HCT116 (cell line): ENCODE measurements around the gene MAPK1IP1L. TPM values are rescaled to one million over a fixed set of nuclear protein-coding genes. Genes with fewer than 3 reads are reported as not detected.

Experiments
- ATAC-seq: fragments of 200-7000 bp; cut with Tn5 transposase; 2 replicates; pipeline ENCODE4 v1.9.1; 2020; ENCODE audit warnings: mild to moderate bottlenecking, moderate library complexity
- BruUV-seq: library from RNA; stranded (reverse); fragments of 400-500 nt; replicated peaks from 2 replicates; lab custom pipeline; 2021; lab: Mats Ljungman, UMichigan
- CTCF ChIA-PET: fragments of 300-600 bp; sonication (Branson Sonifier 250); formaldehyde crosslinking; loops from one replicate; lab custom pipeline; 2021; ENCODE audit warnings: antibody characterized with exemption; lab: Charles Lee
- POLR2A ChIA-PET: fragments of 300-600, 350-600 bp; sonication (Branson Sonifier 250); formaldehyde crosslinking; loops from one replicate; lab custom pipeline; 2021; ENCODE audit warnings: antibody characterized with exemption; lab: Charles Lee
- RAD21 ChIA-PET, 2 experiments: fragments of 300-600 bp; sonication (Branson Sonifier 250); formaldehyde crosslinking; loops; one replicate each; lab custom pipeline; 2023; ENCODE audit warnings: low total read pairs in 2 of 2; ENCODE audit not compliant: uncharacterized antibody in 2 of 2, unreplicated experiment in 2 of 2, low non-redundant PET in 1 of 2; lab: Charles Lee
- DNase-seq: peaks from one replicate; pipeline ENCODE4 v3.0.0-alpha.2; 2010; ENCODE audit warnings: low read depth, low spot score
- H2AFZ ChIP-seq: fragments of 200-600 bp; shearing (Covaris generic), sonication (generic); 2 replicates; pipeline ENCODE4 v1.6.1; 2017; ENCODE audit warnings: low read depth, mixed run types, mixed read lengths, antibody characterized with exemption, low read length; ENCODE audit not compliant: poor library complexity, severe bottlenecking
- H3K27ac ChIP-seq: 2 replicates; pipeline ENCODE4 v1.5.1; 2012; ENCODE audit warnings: low read depth, low read length
- H3K27me3 ChIP-seq: fragments of 200-600 bp; sonication (generic); 2 replicates; pipeline ENCODE4 v1.6.1; 2016; ENCODE audit warnings: mixed run types, low read length, mixed read lengths; ENCODE audit not compliant: insufficient read depth
- H3K36me3 ChIP-seq, 2 experiments: fragments of 200-500 bp in 1 of 2; fragments of 200-600 bp in 1 of 2; sonication (Bioruptor generic) in 1 of 2; sonication (generic) in 1 of 2; 2 replicates each; pipeline versions ENCODE4 v1.5.1 to v1.6.1; 2014 to 2016; ENCODE audit warnings: low read length in 2 of 2, inconsistent platforms in 1 of 2, mixed read lengths in 1 of 2, mixed run types in 1 of 2; ENCODE audit not compliant: insufficient read depth in 2 of 2, control insufficient read depth in 1 of 2
- H3K4me1 ChIP-seq, 2 experiments: fragments of 200-600 bp in 1 of 2; sonication (generic) in 1 of 2; 2 replicates each; pipeline versions ENCODE4 v1.5.1 to v1.6.1; 2012 to 2017; ENCODE audit warnings: low read length in 2 of 2, inconsistent platforms in 1 of 2, mild to moderate bottlenecking in 1 of 2, mixed read lengths in 1 of 2, mixed run types in 1 of 2, moderate library complexity in 1 of 2; ENCODE audit not compliant: insufficient read depth in 2 of 2, control insufficient read depth in 1 of 2
- H3K4me2 ChIP-seq: fragments of 200-600 bp; sonication (generic); 2 replicates; pipeline ENCODE4 v1.6.1; 2017; ENCODE audit warnings: mixed run types, low read length, mixed read lengths
- H3K4me3 ChIP-seq, 2 experiments: fragments of 200-600 bp in 1 of 2; sonication (generic) in 1 of 2; replicated peaks in 1 of 2; 2 replicates each; pipeline ENCODE4 v1.5.1; 2011 to 2016; ENCODE audit warnings: low read length in 2 of 2, control low read depth in 1 of 2, low read depth in 1 of 2, mild to moderate bottlenecking in 1 of 2, mixed read lengths in 1 of 2, mixed run types in 1 of 2
- H3K79me2 ChIP-seq: fragments of 200-600 bp; sonication (generic); 2 replicates; pipeline ENCODE4 v1.6.1; 2017; ENCODE audit warnings: mild to moderate bottlenecking, mixed run types, low read length, moderate library complexity, mixed read lengths; ENCODE audit not compliant: insufficient read depth
- H3K9ac ChIP-seq: fragments of 200-600 bp; sonication (generic); 2 replicates; pipeline ENCODE4 v1.6.1; 2016; ENCODE audit warnings: low read length, mixed read lengths
- H3K9me2 ChIP-seq: fragments of 200-600 bp; sonication (generic), shearing (Covaris generic); 2 replicates; pipeline ENCODE4 v1.6.1; 2017; ENCODE audit warnings: mixed run types, mild to moderate bottlenecking, moderate library complexity; ENCODE audit not compliant: insufficient read depth
- H3K9me3 ChIP-seq, 2 experiments: fragments of 200-500 bp in 1 of 2; fragments of 200-600 bp in 1 of 2; sonication (Bioruptor generic) in 1 of 2; sonication (generic) in 1 of 2; 2 replicates each; pipeline ENCODE4 v1.6.1; 2014 to 2017; ENCODE audit warnings: low read length in 2 of 2, mixed read lengths in 2 of 2, inconsistent platforms in 1 of 2, low read depth in 1 of 2, mild to moderate bottlenecking in 1 of 2, mixed run types in 1 of 2, moderate library complexity in 1 of 2; ENCODE audit not compliant: control insufficient read depth in 1 of 2, insufficient read depth in 1 of 2
- H4K20me1 ChIP-seq: fragments of 200-600 bp; sonication (generic), shearing (Covaris generic); 2 replicates; pipeline ENCODE4 v1.6.1; 2017; ENCODE audit warnings: mixed run types, mild to moderate bottlenecking, moderate library complexity; ENCODE audit not compliant: insufficient read depth
- CBX3 ChIP-seq: IDR thresholded peaks from 2 replicates; pipeline ENCODE4 v1.6.1; 2012; ENCODE audit warnings: low read depth
- CEBPB ChIP-seq: IDR thresholded peaks from 2 replicates; pipeline ENCODE4 v1.6.1; 2012; ENCODE audit warnings: low read depth
- ELF1 ChIP-seq: IDR thresholded peaks from 2 replicates; pipeline ENCODE4 v1.6.1; 2012; ENCODE audit warnings: low read depth, borderline replicate concordance
- EZH2 ChIP-seq: fragments of 200-600 bp; sonication (generic); IDR thresholded peaks from 2 replicates; pipeline ENCODE4 v1.6.1; 2017; ENCODE audit warnings: antibody characterized with exemption, mixed run types
- EZH2phosphoT487 ChIP-seq: fragments of 200-600 bp; IDR thresholded peaks from 2 replicates; pipeline ENCODE4 v1.6.1; 2018; ENCODE audit warnings: antibody characterized with exemption, borderline replicate concordance
- POLR2A ChIP-seq: IDR thresholded peaks from 2 replicates; pipeline ENCODE4 v1.7.0; 2011; ENCODE audit warnings: borderline replicate concordance; ENCODE audit not compliant: insufficient read depth, insufficient read length; ENCODE audit errors: extremely low read depth
- POLR2AphosphoS5 ChIP-seq: IDR thresholded peaks from 2 replicates; pipeline ENCODE4 v1.6.1; 2011; ENCODE audit warnings: mild to moderate bottlenecking, low read depth, low read length, moderate library complexity
- RAD21 ChIP-seq: IDR thresholded peaks from 2 replicates; pipeline ENCODE4 v1.6.1; 2012; ENCODE audit warnings: low read depth, mild to moderate bottlenecking
- SIN3A ChIP-seq: IDR thresholded peaks from 2 replicates; pipeline ENCODE4 v1.6.1; 2012; ENCODE audit warnings: low read depth
- SP1 ChIP-seq: IDR thresholded peaks from 2 replicates; pipeline ENCODE4 v1.6.1; 2012; ENCODE audit warnings: low read depth
- SRF ChIP-seq: IDR thresholded peaks from 2 replicates; pipeline ENCODE4 v1.6.1; 2012; ENCODE audit warnings: low read depth
- ZFX ChIP-seq: fragments of 450-650 bp; IDR thresholded peaks from 2 replicates; pipeline ENCODE4 v1.6.1; 2017
- ZNF274 ChIP-seq: fragments of 200-500 bp; sonication (Bioruptor generic); IDR thresholded peaks from 2 replicates; pipeline ENCODE4 v1.6.1; 2014; ENCODE audit warnings: mild to moderate bottlenecking, low read depth, low read length, inconsistent platforms
- intact Hi-C: fragments of 100-400 bp; cut with micrococcal nuclease; formaldehyde crosslinking; loops from 2 replicates; pipeline ENCODE4 v1.10.0; 2022
- total RNA-seq: library from RNA; stranded (reverse); gene quantifications from one replicate; pipeline ENCODE4 v1.2.1, GENCODE V29; 2021; ENCODE audit not compliant: unreplicated experiment
- TF ChIP-seq, protein P1 (sequence below): IDR thresholded peaks from 2 replicates; pipeline ENCODE4 v1.6.1; 2011; ENCODE audit warnings: mild to moderate bottlenecking, low read length, moderate library complexity; ENCODE audit not compliant: insufficient replicate concordance; ENCODE audit errors: extremely low read depth
- TF ChIP-seq, protein P2 (sequence below), 3 experiments: fragments of 200-600 bp in 1 of 3; sonication (generic) in 1 of 3; IDR thresholded peaks in 2 of 3; conservative IDR thresholded peaks in 1 of 3; 2 replicates each; pipeline ENCODE4 v1.5.1; 2012 to 2017; ENCODE audit warnings: low read depth in 2 of 3, low read length in 2 of 3, antibody characterized with exemption in 1 of 3, borderline replicate concordance in 1 of 3, control low read depth in 1 of 3, mild to moderate bottlenecking in 1 of 3, mixed read lengths in 1 of 3, mixed run types in 1 of 3, moderate library complexity in 1 of 3; ENCODE audit not compliant: insufficient read depth in 1 of 3

Gene MAPK1IP1L
- total RNA-seq, 1 experiment from 2014 or later = 101 TPM

DNA sequence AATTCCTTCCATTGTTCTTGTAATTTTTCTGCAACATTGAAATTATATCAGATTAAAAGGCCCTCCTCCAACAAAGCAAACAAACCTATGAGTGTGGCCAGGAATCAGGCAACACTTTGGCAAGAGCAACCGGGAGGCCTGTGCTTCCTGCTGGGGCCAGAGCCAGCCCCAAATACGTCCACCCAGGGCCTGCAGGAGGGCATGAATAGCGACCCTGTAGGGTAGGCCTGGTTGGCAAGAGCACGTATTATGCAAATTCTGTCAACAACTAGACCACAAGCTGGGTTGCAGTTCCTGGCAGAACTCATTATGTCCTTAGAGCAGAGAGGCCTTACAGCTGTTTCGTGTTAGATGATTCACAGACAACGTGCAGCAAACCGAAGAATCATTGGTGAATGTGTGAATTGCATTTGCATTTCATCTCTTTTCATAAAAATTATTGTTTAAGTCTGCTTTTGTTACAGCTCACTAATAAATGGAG lies 50.7 kb downstream of the MAPK1IP1L start:
- peak overlapping the region; percentile 79 for H3K4me2 ChIP-seq
- ChIA-PET POLR2A (interaction anchor here (0.7 to 2.5 kb wide), 8 partner anchors 7 to 31 kb away, joined by 3 to 17 read pairs (median 4); partner anchors contain the start of gene LGALS3), CTCF (interaction anchor here (0.8 to 1.6 kb wide), 3 partner anchors 12 to 51 kb away, joined by 3 to 6 read pairs (median 4); partner anchors contain the start of gene MAPK1IP1L), RAD21 (interaction anchor here (0.6 to 1.2 kb wide), 2 partner anchors 10 to 29 kb away, joined by 3 to 4 read pairs; no protein-coding TSS in a partner anchor)
- H4K20me1 ChIP-seq = no peaks in the 10 kb centered on the region
- TF ChIP-seq POLR2AphosphoS5 (peak; percentile 39), EZH2 (no peak), RAD21 (no peak), SP1 (no peak), ELF1 (no peak), CBX3 (no peak), SRF (no peak), ZFX (peak; percentile 37), POLR2A (no peak), EZH2phosphoT487 (no peak), CEBPB (no peak), SIN3A (no peak), ZNF274 (no peak)
- TF ChIP-seq, protein P1, sequence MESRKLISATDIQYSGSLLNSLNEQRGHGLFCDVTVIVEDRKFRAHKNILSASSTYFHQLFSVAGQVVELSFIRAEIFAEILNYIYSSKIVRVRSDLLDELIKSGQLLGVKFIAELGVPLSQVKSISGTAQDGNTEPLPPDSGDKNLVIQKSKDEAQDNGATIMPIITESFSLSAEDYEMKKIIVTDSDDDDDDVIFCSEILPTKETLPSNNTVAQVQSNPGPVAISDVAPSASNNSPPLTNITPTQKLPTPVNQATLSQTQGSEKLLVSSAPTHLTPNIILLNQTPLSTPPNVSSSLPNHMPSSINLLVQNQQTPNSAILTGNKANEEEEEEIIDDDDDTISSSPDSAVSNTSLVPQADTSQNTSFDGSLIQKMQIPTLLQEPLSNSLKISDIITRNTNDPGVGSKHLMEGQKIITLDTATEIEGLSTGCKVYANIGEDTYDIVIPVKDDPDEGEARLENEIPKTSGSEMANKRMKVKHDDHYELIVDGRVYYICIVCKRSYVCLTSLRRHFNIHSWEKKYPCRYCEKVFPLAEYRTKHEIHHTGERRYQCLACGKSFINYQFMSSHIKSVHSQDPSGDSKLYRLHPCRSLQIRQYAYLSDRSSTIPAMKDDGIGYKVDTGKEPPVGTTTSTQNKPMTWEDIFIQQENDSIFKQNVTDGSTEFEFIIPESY = no peak
- TF ChIP-seq, protein P2, sequence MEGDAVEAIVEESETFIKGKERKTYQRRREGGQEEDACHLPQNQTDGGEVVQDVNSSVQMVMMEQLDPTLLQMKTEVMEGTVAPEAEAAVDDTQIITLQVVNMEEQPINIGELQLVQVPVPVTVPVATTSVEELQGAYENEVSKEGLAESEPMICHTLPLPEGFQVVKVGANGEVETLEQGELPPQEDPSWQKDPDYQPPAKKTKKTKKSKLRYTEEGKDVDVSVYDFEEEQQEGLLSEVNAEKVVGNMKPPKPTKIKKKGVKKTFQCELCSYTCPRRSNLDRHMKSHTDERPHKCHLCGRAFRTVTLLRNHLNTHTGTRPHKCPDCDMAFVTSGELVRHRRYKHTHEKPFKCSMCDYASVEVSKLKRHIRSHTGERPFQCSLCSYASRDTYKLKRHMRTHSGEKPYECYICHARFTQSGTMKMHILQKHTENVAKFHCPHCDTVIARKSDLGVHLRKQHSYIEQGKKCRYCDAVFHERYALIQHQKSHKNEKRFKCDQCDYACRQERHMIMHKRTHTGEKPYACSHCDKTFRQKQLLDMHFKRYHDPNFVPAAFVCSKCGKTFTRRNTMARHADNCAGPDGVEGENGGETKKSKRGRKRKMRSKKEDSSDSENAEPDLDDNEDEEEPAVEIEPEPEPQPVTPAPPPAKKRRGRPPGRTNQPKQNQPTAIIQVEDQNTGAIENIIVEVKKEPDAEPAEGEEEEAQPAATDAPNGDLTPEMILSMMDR (IDR thresholded peaks at IDR 0.05 in 2 of 3, conservative IDR thresholded peaks at IDR 0.05 in 1 of 3; ENCODE audit: borderline replicate concordance in 1 of 3, insufficient read depth in 1 of 3, low read depth in 2 of 3, low read length in 2 of 3) = no peak
- H3K9ac ChIP-seq = peak overlapping the region; percentile 71
- no peaks in the 10 kb centered on the region for H3K79me2 ChIP-seq
- DNase-seq = no peak
- peak; percentile 31 for ATAC-seq
- no peaks in the 10 kb centered on the region for H3K27me3 ChIP-seq
- no TSS peak for BruUV-seq
- H2AFZ ChIP-seq = peak overlapping the region; percentile 47
- H3K4me3 ChIP-seq = peak overlapping the region; percentile 43 to 53
- peaks cover 45 to 65% of the 10 kb centered on the region in 2 experiments for H3K4me1 ChIP-seq
- no peaks in the 10 kb centered on the region for H3K9me2 ChIP-seq
- peaks cover 3 to 12% of the 10 kb centered on the region in 2 experiments; a peak in 1 of 4 replicates for H3K9me3 ChIP-seq
- intact Hi-C loops = loop anchor here (2.0 kb wide), 1 partner anchor 27 kb away; the partner anchor contains the start of gene LGALS3
- peaks cover 0 to 4% of the 10 kb centered on the region in 2 experiments; a peak in 1 of 4 replicates for H3K36me3 ChIP-seq
- peak overlapping the region; percentile 94 for H3K27ac ChIP-seq
